Measurements from ENCODE around the gene DNAJC11.
"Not testable (repeated sequence)": the region's sequence is repeated elsewhere in the genome, so short reads cannot be mapped to it uniquely, and the experiment has no call there.

The DNAJC11 gene

GRCh38 chr1:6623269-6623965, 78.2 kb downstream of the DNAJC11 start:
- DNase-seq (ENCODE audit: low spot score) = no peak

DNA sequence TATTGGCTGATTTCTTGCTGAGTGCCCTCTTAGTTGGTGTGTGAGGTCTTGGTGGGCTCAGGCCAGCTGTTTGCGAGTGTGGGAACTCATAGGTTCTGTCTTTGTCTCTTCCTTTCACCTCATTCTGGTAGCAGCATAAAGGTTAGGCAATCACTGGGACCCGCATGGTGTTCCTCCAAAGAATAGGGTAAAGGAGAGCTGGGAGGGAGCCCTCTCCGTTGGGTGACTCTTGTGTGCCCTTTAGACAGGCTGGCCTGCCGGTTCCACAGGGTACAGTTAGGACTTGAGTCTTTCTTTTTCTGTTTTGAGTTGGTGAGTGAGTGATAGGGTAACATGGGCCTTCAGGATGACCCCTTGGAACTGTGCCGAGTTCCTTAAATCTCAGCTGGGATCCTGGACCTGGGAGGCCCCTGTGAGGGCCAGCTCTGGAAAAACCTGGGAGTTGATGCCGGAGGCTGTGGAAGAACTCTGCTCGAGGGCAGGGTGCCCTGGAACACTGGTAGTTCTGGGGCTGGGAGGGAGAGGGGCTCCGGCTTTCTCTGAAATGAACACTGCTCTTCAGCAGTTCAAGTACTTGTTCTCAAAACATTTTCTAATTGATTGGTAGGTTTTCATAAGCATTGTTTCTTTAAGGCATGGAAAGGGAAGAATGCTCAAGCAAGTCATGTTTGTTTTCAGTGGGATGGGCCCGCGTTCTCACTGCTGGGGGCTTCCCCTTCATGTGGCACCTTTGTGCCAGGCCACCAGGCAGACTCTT, 79.0 kb downstream of the DNAJC11 start:
- DNase-seq (ENCODE audit: low spot score) = no peak

DNA sequence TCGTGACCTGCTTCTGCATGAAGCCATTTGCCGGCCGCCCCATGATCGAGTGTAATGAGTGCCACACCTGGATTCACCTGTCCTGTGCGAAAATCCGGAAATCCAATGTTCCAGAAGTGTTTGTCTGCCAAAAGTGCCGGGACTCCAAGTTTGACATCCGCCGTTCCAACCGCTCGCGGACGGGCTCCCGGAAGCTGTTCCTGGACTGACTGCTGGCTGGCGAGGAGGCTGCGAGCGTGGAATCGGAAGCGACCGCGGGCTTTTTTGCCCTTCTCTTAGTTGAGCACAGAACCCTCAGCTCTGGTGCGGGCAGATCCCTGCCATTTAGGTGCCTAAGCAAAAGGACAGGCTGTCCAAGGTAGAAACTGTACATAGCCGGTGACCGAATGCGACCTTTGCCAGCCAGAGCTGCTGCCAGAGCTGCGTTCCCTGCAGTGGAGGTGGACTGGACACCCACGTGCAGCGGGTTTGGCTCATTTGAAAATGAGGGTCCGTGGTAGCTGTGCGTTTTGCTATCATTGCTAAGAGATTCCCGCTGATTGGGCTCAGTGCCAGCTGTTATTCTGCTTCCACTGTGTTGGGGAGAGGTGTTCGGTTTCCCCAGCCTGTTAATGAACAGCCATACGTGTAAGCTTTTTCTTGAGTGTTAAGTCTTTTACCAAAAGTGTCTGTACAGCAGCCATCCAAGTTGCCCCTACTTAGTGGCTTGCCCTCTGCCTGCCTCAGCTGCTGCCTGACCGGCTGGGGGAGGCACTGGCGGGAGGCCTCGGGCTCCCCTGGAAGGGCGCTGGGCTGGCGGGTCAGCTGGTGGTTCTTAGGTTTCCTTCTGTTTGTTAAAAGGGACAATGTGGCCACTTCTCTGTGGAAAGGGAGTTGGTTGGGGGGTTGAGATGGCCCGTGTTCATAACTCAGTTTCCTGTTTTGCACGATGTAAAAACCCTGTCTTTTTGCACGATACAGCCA, 79.9 kb downstream of the DNAJC11 start:
- DNase-seq (ENCODE audit: low spot score) = no peak

DNA sequence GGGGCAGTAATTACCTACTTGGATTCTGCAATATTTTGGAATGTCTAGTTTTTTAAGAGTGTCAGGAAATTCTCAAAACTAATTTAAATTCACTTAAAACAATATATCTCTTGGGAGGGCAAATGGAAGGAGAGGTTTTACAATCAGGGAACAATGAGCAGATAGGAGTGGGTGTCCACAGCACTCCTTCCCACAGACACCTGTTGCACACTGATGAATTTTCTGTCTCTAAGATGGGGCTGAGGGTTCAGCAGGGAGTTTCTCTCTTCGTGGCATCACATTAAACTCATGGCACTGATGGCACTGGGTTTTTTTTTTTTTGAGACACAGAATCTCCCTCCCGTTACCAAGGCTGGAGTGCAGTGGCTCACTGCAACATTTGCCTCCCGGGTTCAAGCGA, 82.6 kb downstream of the DNAJC11 start:
- no peak for DNase-seq (ENCODE audit: low spot score)

DNA sequence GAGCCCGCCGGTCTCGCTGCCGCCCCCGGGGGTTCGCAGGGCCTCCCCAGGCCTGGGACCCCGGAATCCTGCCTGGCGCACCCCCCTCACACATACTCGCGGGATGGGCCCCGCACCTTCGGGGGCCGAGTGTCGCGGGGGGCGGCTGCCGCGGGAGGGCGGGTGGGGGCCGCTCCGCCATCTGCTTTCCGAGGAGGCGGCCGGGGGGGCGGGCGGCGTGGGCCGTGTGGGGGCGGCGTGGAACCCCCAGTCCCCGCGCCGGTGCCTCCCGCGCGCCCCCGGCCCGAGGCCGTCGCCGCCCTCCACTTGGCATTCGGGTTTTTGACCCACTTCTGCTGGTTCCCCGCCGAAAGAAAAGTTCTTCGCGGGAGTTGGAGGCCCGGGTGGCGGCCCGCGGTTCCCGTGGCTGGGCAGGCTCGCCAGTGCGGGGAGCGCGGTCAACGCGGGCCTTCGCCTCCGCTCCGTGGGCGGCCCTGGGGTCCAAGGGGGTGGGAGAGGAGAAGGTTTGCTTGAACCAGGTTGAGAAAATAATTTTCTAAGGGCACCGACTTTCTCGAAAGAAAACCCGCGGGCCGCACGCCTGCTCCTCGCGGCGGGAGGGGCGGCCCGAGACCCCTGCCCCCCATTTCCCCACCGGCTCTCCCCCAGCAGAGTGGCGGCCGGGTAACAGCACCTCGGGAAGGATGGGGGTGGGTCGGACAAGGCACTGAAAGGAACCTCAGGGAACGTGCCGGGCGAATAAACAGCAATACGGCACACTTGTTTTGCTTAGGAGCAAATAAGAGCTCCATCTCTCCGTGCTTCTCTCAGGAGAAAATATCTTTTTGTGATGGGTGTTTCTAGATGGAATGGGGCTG, 86.5 kb downstream of the DNAJC11 start:
- DNase-seq (ENCODE audit: low spot score) = peak; percentile 46

DNA sequence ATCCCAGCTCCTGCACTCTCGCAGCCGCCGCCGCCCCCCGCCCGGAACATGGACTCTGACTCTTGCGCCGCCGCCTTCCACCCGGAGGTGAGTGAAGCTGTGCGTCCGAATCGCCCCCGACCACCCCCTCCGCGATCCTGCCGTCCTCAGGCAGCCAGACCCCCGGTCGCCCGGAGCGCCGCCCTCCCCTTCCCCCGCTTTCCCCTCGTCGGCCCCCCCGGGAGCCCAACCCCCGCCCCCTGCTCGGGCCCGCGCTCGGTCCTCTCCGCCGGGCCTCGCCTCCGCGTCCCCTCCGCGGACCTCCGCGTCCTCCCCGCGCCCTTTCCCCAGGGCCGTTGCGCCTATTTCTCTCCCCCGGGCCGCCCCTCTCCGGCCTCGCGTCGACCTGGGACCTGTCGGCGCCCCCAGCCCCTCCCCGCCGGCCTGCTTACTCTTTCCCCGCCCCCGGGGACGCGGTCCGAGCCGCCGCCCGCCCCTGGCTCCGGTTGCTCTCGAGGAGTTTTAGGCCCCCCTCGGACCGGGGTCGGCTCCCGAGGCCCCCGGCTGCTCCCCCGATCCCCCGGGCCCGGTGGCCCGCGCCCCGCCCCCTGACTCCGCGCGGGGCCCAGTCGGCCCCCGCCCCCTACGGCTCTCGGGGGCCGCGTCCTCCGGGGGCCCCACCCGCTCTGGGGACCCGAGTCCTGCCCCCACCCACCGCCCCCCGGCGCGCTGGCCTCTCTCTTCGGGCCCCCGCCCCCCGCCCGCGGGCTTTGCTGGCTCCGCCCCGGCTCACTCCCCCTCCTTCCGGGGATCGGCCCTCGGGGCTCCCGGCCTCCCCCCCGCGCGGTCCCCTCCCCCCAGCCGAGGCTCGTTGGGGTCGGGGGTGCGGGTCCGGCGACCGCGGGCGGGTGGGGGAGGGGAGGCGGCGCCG, 87.3 kb downstream of the DNAJC11 start:
- peak; percentile 90 for DNase-seq (ENCODE audit: low spot score)

DNA sequence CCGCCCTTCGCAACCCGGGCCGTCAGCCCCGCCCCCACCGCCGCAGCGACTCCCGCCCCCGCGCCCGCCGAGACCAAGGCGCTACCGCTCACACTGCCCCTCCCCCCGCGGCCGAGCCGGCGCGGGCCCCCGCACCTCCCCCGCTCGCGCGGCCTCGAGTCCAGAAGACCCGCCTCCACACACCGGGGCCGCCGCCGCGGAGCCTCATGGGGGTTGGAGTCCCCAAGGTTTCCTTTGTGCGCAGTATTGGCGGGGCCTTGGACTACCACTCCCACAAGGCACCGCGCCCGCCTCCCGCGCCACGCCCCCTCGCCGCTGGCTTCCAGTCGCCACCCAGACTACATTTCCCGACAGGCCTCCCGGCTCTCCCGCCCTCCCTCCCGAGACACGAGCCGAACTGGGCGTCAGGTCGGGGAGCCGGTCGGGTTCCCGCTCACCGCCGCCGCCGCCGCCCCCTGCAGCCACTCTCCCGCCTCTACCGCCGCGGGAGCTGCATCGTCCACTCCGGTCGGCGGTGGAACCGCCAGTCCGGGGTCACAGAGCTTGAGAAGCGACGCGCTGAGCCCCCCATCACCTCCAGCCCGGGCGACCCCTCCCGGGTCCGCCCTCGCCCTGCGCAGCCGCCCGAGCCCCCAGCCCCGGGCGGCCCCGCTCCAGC, 88.1 kb downstream of the DNAJC11 start, which contains the start of gene PHF13:
TSS of gene PHF13 (plus strand) at position 371 of the 658 bp plus-strand sequence. CDS start 336 bp downstream, outside the sequence.
- DNase-seq (ENCODE audit: low spot score) = peak; percentile 99

- DNase-seq (ENCODE audit: low spot score) = peak; percentile 90
Observed at GRCh38 chr1:6612641-6613360, 88.8 kb downstream of the DNAJC11 start.

DNA sequence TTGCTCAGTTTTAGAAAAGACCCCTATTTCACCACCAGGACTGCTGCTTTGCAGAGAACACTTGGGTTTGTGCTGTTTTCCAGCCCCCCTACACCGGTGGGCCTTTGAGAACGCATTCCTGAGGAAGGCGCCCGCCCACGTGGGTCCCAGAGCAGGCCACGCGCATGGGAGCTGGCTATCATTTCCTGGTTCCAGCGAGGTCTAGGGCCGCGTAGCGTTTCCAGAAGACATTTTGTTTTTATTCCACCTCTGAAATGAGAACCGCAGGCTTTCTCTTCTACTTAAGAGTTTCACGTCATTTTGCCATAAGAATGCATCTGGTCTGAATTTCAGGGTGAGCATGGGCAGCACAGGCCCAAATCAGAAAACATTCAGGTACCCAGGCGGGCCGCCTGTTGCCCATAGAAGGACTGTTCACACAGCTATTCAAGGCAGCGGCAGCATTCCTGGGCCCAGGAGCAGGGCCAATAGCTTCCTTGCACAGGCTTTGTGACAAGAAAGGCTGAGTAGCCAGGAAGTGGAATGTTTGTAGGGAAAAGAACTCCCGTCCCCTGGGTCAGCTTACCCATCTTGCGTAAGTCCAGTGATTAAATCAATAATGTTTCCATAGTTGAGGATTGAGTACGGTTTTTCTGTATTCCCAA, 97.6 kb downstream of the DNAJC11 start:
- DNase-seq (ENCODE audit: low spot score) = peak; percentile 86

GRCh38 chr1:6603238-6603914, 98.2 kb downstream of the DNAJC11 start:
- DNase-seq (ENCODE audit: low spot score) = no peak

- peak; percentile 97 for DNase-seq (ENCODE audit: low spot score)
Observed at GRCh38 chr1:6602669-6603237, 98.9 kb downstream of the DNAJC11 start, which contains the start of gene KLHL21. TSS of gene KLHL21 (minus strand) at chr1:6602869. CDS start at chr1:6602817, 52 bp downstream.

GRCh38 chr1:6601923-6602668, 99.5 kb downstream of the DNAJC11 start:
- no peak for DNase-seq (ENCODE audit: low spot score)

DNA sequence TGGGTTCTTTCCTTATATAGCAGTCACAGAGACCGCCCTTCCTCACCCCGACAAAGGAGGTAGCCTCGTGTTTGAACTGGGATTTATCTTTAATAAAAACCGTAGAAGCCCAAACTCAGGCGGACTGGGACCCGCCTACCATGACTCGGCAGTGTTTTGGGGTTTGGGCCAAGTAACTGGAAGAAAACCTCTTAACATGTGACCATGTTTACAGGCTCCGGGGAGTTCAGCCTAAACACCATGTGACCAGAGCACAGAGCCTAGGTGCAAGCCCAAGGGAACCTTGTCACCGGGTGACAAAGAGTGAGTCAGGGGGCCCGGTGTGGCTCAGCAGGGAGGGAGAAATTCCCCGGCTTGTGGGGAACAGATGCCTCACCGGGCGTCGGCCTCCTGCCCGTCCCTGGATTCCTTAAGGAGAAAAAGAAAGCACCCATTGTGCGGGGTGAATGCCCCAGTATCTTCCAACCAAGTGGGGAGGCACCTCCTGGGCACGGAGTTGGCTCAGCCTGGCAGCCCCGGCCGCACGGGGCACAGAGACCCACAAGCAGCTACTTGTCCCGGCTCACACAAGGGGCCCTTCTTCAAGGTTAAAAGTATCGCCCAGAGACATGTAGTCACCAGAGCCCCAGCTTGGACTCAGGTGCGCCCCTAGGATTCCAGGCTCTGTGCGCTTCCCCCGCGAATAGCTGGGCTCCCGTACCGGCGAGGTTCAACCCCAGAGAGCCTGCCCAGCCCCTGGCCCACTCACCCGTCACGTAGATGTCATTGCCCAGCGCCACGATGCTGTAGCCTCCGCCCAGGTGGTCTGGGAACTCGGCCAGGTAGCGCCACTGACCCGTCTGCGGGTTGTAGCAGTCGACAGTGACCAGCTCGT, 100.3 kb downstream of the DNAJC11 start:
- peak; percentile 90 for DNase-seq (ENCODE audit: low spot score)

DNA sequence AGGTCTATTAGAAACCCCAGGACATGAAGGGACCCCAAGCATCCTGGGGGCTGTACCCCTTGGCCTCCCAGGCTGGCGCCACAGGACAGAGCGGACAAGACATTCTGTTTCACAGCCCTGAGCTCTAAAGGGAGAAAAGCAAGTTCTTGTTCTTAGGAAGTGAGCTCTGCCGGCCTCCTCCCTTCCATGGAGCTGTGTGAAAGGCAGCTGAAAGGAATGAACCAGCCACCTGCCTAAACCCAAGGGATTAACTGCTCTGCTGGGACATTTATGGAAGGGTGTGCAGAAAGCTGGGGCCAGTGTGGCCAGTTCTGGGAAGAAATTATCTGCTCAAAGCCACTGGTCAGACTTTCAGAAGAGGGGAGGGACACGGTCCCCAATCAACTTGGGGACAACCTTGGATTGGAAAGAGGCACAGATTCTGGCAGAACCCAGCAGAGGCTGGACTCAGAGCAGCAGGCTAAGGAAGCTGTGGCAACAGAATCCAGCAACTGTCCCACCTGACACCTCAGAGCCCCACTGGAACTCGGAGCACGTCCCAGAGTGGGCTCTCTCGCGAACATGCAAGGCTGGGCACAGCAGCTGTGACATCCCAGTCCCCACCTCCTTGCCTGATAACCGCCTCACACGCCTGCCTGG, 101.1 kb downstream of the DNAJC11 start:
- DNase-seq (ENCODE audit: low spot score) = no peak

DNA sequence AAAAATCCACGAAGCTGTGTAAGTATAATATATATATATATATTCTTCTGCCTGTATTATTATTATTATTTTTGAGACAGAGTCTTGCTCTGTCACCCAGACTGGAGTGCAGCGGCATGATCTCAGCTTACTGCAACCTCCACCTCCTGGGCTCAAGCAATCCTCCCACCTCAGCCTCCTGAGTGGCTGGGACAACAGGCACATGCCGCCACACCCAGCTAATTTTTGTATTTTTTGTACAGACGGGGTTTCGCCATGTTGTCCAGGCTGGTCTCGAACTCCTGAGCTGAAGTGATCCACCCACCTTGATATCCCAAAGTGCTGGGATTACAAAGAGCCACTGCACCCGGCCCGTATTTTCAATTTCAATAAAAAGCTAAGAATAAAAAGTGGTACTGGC, 101.6 kb downstream of the DNAJC11 start:
- not testable (repeated sequence) for DNase-seq (ENCODE audit: low spot score)

Measured in GM03348 (cell line).